Endodermal cell (in vitro differentiated cells): ENCODE data around the gene KRT16. TPM values are rescaled to one million over a fixed set of nuclear protein-coding genes. Genes with fewer than 3 reads are reported as not detected.

Source experiments
- DNase-seq: peaks from one replicate; pipeline ENCODE4 v3.0.0-alpha.2; 2017
- H3K27ac ChIP-seq: 2 replicates; pipeline ENCODE4 v1.5.1; 2013; ENCODE audit warnings: mild to moderate bottlenecking, low read depth, low read length, moderate library complexity
- H3K27me3 ChIP-seq: 2 replicates; pipeline ENCODE4 v1.6.1; 2013; ENCODE audit warnings: mild to moderate bottlenecking, low read length, moderate library complexity; ENCODE audit not compliant: insufficient read depth, control insufficient read depth, poor library complexity, severe bottlenecking
- H3K36me3 ChIP-seq: 2 replicates; pipeline ENCODE4 v1.7.0; 2013; ENCODE audit warnings: mild to moderate bottlenecking, low read length, moderate library complexity; ENCODE audit not compliant: control insufficient read depth, insufficient read depth
- H3K4me1 ChIP-seq: one replicate; pipeline ENCODE4 v1.7.0; 2013; ENCODE audit warnings: low read length; ENCODE audit not compliant: control insufficient read depth, insufficient read depth
- H3K4me3 ChIP-seq: 2 replicates; pipeline ENCODE4 v1.5.1; 2013; ENCODE audit warnings: mild to moderate bottlenecking, low read length, moderate library complexity
- H3K9ac ChIP-seq: 2 replicates; pipeline ENCODE4 v1.6.1; 2013; ENCODE audit warnings: mild to moderate bottlenecking, low read length, moderate library complexity; ENCODE audit not compliant: poor library complexity, severe bottlenecking; ENCODE audit errors: extremely low read depth
- H3K9me3 ChIP-seq: 2 replicates; pipeline ENCODE4 v1.6.1; 2013; ENCODE audit warnings: mild to moderate bottlenecking, low read length, moderate library complexity; ENCODE audit not compliant: control insufficient read depth
- H3K27ac Mint-ChIP-seq: 2 replicates; pipeline ENCODE4 v1.8.0; 2020; ENCODE audit warnings: mixed read lengths
- H3K27me3 Mint-ChIP-seq: 2 replicates; pipeline ENCODE4 v1.8.0; 2021; ENCODE audit warnings: mild to moderate bottlenecking, mixed read lengths; ENCODE audit not compliant: insufficient read depth
- H3K36me3 Mint-ChIP-seq: 2 replicates; pipeline ENCODE4 v1.8.0; 2020; ENCODE audit warnings: low read depth, mixed read lengths
- H3K4me1 Mint-ChIP-seq: 2 replicates; pipeline ENCODE4 v1.8.0; 2020; ENCODE audit warnings: mixed read lengths
- H3K4me3 Mint-ChIP-seq: 2 replicates; pipeline ENCODE4 v1.8.0; 2020; ENCODE audit warnings: mild to moderate bottlenecking, moderate library complexity, mixed read lengths
- H3K9me3 Mint-ChIP-seq: 2 replicates; pipeline ENCODE4 v1.8.0; 2020; ENCODE audit warnings: mild to moderate bottlenecking, mixed read lengths
- CTCF ChIP-seq: fragments of 200-600 bp; sonication (generic); conservative IDR thresholded peaks from 2 replicates; pipeline ENCODE4 v1.5.0; 2021; ENCODE audit warnings: antibody characterized with exemption, mild to moderate bottlenecking
- WGBS, 2 experiments: methylation state at CpG; one replicate each; pipeline versions ENCODE4 v1.1.5 to v1.1.7; 2013; ENCODE audit warnings: missing lambda C conversion rate in 2 of 2, mixed read lengths in 1 of 2; ENCODE audit not compliant: insufficient coverage in 1 of 2, insufficient read length in 1 of 2; 5-methylcytosine and 5-hydroxymethylcytosine counted together
- total RNA-seq, 2 donors: library from RNA; stranded (reverse); fragmentation: NEBNext Ultra II Directional in 1 of 2; extraction: Animal tissue kit (Norgen Biotek cat#: 25700) in 1 of 2; gene quantifications; 2 replicates in 1 of 2; 3 replicates in 1 of 2; pipeline ENCODE4 v1.2.1, GENCODE V29; 2021

Gene KRT16
- total RNA-seq, 2 donors from 2014 or later: not detected

GRCh38 chr17:41648411-41649195 is 36.0 kb upstream of the KRT16 start:
- Histone ChIP-seq H3K27me3 (no peaks in the 10 kb centered on the region), H3K4me1 (no peaks in the 10 kb centered on the region), H3K4me3 (peak overlapping the region; percentile 27), H3K9me3 (no peaks in the 10 kb centered on the region), H3K9ac (no peak overlapping the region), H3K27ac (no peak overlapping the region), H3K36me3 (no peaks in the 10 kb centered on the region)
- peak; percentile 98 for TF ChIP-seq CTCF
- Mint-ChIP-seq H3K36me3 (no peaks in the 10 kb centered on the region), H3K9me3 (no peaks in the 10 kb centered on the region), H3K4me3 (peak overlapping the region; percentile 36), H3K27me3 (no peaks in the 10 kb centered on the region), H3K4me1 (peaks cover 5% of the 10 kb centered on the region), H3K27ac (no peak overlapping the region)
- 10% methylated on average over 26 to 35 of the region's 39 CpGs for WGBS, 2 experiments
- DNase-seq: peak; percentile 98

GRCh38 chr17:41647940-41648410 is 35.4 kb upstream of the KRT16 start:
- DNase-seq: peak; percentile 100
- Histone ChIP-seq H3K9ac (no peak overlapping the region), H3K9me3 (no peaks in the 10 kb centered on the region), H3K4me3 (peak overlapping the region; percentile 27), H3K36me3 (no peaks in the 10 kb centered on the region), H3K4me1 (no peaks in the 10 kb centered on the region), H3K27ac (no peak overlapping the region), H3K27me3 (no peaks in the 10 kb centered on the region)
- peak; percentile 97 for TF ChIP-seq CTCF
- WGBS, 2 experiments: 5 to 7% methylated on average over 14 to 22 of the region's 22 CpGs
- Mint-ChIP-seq H3K4me1 (peaks cover 5% of the 10 kb centered on the region), H3K36me3 (no peaks in the 10 kb centered on the region), H3K4me3 (peak overlapping the region; percentile 36), H3K27me3 (no peaks in the 10 kb centered on the region), H3K9me3 (no peaks in the 10 kb centered on the region), H3K27ac (no peak overlapping the region)

- no peak overlapping the region for H3K4me3 Mint-ChIP-seq
- Histone ChIP-seq H3K36me3 (no peaks in the 10 kb centered on the region), H3K9me3 (no peaks in the 10 kb centered on the region), H3K4me3 (no peak overlapping the region), H3K9ac (no peak overlapping the region), H3K27ac (no peak overlapping the region), H3K4me1 (no peaks in the 10 kb centered on the region), H3K27me3 (no peaks in the 10 kb centered on the region)
- no peaks in the 10 kb centered on the region for H3K9me3 Mint-ChIP-seq
- H3K4me1 Mint-ChIP-seq: peaks cover 5% of the 10 kb centered on the region
- H3K27me3 Mint-ChIP-seq: no peaks in the 10 kb centered on the region
- WGBS, 2 experiments: 90 to 95% methylated on average over 10 to 14 of the region's 15 CpGs
- DNase-seq: no peak
- no peaks in the 10 kb centered on the region for H3K36me3 Mint-ChIP-seq
- H3K27ac Mint-ChIP-seq: no peak overlapping the region
- no peak for TF ChIP-seq CTCF
These were observed 34.7 kb upstream of the KRT16 start for GRCh38 chr17:41647038-41647813.
